Measurements from ENCODE around the gene AK5. TPM values are rescaled to one million over a fixed set of nuclear protein-coding genes. Genes with fewer than 3 reads are reported as not detected.

Gene AK5
- total RNA-seq, 1 donor from 2014 or later = not detected

DNA sequence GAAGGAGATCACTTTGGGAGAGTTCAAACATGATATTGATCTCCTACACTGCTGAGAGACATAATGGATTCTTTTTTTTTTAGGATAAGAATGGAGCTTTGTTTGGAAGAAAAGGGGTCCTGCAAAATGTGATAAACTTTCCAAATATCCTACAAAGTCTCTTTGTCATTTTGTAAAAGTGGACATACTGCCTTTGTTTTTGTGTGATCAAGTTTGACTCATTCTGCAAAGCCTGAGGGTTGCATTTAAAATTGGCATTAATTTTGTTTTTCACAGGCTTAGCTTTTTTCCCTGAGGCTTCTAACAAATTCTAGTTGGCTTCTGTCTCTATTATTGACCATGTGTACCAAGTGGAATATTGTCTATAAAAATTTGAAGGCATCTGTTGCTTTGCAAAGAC is 113.2 kb downstream of the AK5 start:
- peaks cover 3% of the 10 kb centered on the region for H3K27me3 Mint-ChIP-seq (ENCODE audit: low read depth)
- no peak for DNase-seq (ENCODE audit: low spot score in 2 of 2, unreplicated experiment in 2 of 2)
- H3K36me3 Mint-ChIP-seq = no peaks in the 10 kb centered on the region
- H3K4me1 Mint-ChIP-seq = peaks cover 2% of the 10 kb centered on the region
- TF ChIP-seq, protein P1, sequence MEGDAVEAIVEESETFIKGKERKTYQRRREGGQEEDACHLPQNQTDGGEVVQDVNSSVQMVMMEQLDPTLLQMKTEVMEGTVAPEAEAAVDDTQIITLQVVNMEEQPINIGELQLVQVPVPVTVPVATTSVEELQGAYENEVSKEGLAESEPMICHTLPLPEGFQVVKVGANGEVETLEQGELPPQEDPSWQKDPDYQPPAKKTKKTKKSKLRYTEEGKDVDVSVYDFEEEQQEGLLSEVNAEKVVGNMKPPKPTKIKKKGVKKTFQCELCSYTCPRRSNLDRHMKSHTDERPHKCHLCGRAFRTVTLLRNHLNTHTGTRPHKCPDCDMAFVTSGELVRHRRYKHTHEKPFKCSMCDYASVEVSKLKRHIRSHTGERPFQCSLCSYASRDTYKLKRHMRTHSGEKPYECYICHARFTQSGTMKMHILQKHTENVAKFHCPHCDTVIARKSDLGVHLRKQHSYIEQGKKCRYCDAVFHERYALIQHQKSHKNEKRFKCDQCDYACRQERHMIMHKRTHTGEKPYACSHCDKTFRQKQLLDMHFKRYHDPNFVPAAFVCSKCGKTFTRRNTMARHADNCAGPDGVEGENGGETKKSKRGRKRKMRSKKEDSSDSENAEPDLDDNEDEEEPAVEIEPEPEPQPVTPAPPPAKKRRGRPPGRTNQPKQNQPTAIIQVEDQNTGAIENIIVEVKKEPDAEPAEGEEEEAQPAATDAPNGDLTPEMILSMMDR (IDR thresholded peaks at IDR 0.05; ENCODE audit: unreplicated experiment) = no peak
- no peak overlapping the region for H3K27ac Mint-ChIP-seq
- no peak overlapping the region for H3K4me3 Mint-ChIP-seq
- H3K9me3 Mint-ChIP-seq = no peaks in the 10 kb centered on the region

- DNase-seq (ENCODE audit: low spot score in 2 of 2, unreplicated experiment in 2 of 2) = no peak
- H3K27ac Mint-ChIP-seq = no peak overlapping the region
- TF ChIP-seq, protein P1 (IDR thresholded peaks at IDR 0.05; ENCODE audit: unreplicated experiment) = no peak
- no peaks in the 10 kb centered on the region for H3K36me3 Mint-ChIP-seq
- no peaks in the 10 kb centered on the region for H3K9me3 Mint-ChIP-seq
- H3K4me3 Mint-ChIP-seq = no peak overlapping the region
- peaks cover 3% of the 10 kb centered on the region for H3K27me3 Mint-ChIP-seq (ENCODE audit: low read depth)
- H3K4me1 Mint-ChIP-seq = no peaks in the 10 kb centered on the region
Observed at GRCh38 chr1:77398152-77398551, 116.3 kb downstream of the AK5 start.

DNA sequence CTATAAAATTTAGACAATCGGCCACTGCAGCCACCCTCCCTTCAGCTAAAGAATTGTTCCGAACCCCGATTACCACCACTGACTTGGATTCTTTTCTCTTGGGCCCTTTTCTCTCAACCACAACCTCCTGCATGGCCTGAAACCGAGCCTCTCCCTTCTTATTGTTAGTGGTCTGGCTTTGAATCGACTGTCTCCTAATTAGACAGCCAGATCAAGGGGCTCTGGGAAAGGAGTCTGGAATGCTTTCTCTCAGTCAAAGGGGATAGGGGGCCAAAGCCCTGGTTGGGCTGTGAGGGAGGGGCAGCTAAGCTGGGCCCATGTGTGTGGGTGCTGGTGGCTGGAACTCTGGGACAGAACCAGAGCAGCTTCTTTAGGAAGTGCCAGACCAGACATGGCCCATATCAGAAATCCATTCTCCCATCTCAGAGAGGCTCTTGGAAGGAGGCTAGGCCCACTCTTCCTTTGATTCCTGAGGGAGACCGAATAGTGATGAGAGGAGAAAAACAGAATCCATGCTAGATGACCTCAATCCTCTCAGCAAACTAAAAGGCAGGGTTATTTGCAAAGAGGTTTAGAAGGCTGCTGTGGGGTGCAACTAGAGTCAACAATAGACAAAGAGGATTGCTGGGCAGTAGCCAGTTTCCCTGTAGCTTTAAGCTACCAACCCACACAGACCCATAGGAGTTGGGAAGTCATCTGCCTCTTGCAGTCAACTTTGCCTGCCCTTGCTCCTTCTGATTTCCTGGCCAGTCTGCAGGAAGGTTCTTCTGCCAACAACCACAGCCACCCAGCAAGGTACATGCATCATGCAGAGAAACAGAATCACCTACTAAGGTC is 117.6 kb downstream of the AK5 start:
- H3K27ac Mint-ChIP-seq = no peak overlapping the region
- H3K4me3 Mint-ChIP-seq = no peak overlapping the region

DNA sequence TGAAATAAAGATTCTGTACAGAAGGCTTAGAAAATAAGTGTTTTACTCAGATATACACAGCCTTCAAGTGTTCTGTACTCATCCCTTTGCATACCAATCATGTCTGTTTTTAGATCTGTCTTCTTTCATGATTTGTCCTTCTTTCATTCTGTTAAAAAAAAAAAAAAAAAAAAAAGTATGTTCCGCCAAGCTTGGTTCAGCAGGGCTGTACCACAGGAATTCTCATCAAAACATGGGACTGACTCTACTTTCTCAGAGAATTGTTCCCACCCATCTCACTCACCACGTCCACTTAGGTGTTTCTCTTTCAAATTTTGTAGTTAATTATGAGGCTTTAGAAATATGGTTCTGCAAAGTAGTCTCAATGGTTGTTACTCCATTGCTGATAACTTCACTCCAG is 119.0 kb downstream of the AK5 start:
- peaks cover 3% of the 10 kb centered on the region for H3K27me3 Mint-ChIP-seq (ENCODE audit: low read depth)
- H3K4me3 Mint-ChIP-seq = no peak overlapping the region
- no peak for DNase-seq (ENCODE audit: low spot score in 2 of 2, unreplicated experiment in 2 of 2)
- no peaks in the 10 kb centered on the region for H3K4me1 Mint-ChIP-seq
- no peak overlapping the region for H3K27ac Mint-ChIP-seq
- TF ChIP-seq, protein P1 (IDR thresholded peaks at IDR 0.05; ENCODE audit: unreplicated experiment) = no peak
- H3K9me3 Mint-ChIP-seq = no peaks in the 10 kb centered on the region
- no peaks in the 10 kb centered on the region for H3K36me3 Mint-ChIP-seq

More for the DNA sequence above, 117.6 kb downstream of the AK5 start:
- Mint-ChIP-seq H3K9me3 (no peaks in the 10 kb centered on the region), H3K27me3 (ENCODE audit: low read depth) (peaks cover 3% of the 10 kb centered on the region), H3K36me3 (no peaks in the 10 kb centered on the region), H3K4me1 (no peaks in the 10 kb centered on the region)
- no peak for DNase-seq (ENCODE audit: low spot score in 2 of 2, unreplicated experiment in 2 of 2)
- TF ChIP-seq, protein P1 (IDR thresholded peaks at IDR 0.05; ENCODE audit: unreplicated experiment) = no peak

GRCh38 chr1:77401384-77401783 is 119.6 kb downstream of the AK5 start:
- TF ChIP-seq, protein P1 (IDR thresholded peaks at IDR 0.05; ENCODE audit: unreplicated experiment) = no peak
- H3K27ac Mint-ChIP-seq = no peak overlapping the region
- no peaks in the 10 kb centered on the region for H3K9me3 Mint-ChIP-seq
- DNase-seq (ENCODE audit: low spot score in 2 of 2, unreplicated experiment in 2 of 2) = no peak
- peaks cover 3% of the 10 kb centered on the region for H3K4me1 Mint-ChIP-seq
- H3K27me3 Mint-ChIP-seq (ENCODE audit: low read depth) = peaks cover 3% of the 10 kb centered on the region
- H3K36me3 Mint-ChIP-seq = no peaks in the 10 kb centered on the region
- H3K4me3 Mint-ChIP-seq = no peak overlapping the region
